ENCODE results near the gene ABCC8. TPM values are rescaled to one million over a fixed set of nuclear protein-coding genes. Genes with fewer than 3 reads are reported as not detected.
A peak's percentile ranks its signal among the peaks of the same experiment; 100 is the strongest.

The ABCC8 gene
- total RNA-seq, 2 donors from 2014 or later: 0.55 TPM; not detected in 1

GRCh38 chr11:17507773-17508172 is 31.1 kb upstream of the ABCC8 start:
- no peak overlapping the region for H3K9ac ChIP-seq (ENCODE audit: extremely low read depth, low read length, poor library complexity, severe bottlenecking)
- no peaks in the 10 kb centered on the region for H3K36me3 Mint-ChIP-seq (ENCODE audit: low read depth)
- no peaks in the 10 kb centered on the region for H3K4me1 ChIP-seq (ENCODE audit: control insufficient read depth, insufficient read depth, low read length)
- no peak for DNase-seq
- H3K4me1 Mint-ChIP-seq: peaks cover 3% of the 10 kb centered on the region
- no peaks in the 10 kb centered on the region for H3K27me3 ChIP-seq (ENCODE audit: control insufficient read depth, insufficient read depth, low read length, poor library complexity, severe bottlenecking)
- H3K27ac Mint-ChIP-seq: no peak overlapping the region
- H3K4me3 Mint-ChIP-seq: no peak overlapping the region
- WGBS, 2 experiments (ENCODE audit: insufficient coverage in 1 of 2, insufficient read length in 1 of 2): 95 to 100% methylated on average over 1 to 2 of the region's 2 CpGs
- no peaks in the 10 kb centered on the region for H3K9me3 Mint-ChIP-seq
- TF ChIP-seq CTCF (conservative IDR thresholded peaks at IDR 0.05): no peak
- H3K27me3 Mint-ChIP-seq (ENCODE audit: insufficient read depth): peaks cover 26% of the 10 kb centered on the region
- H3K9me3 ChIP-seq (ENCODE audit: control insufficient read depth, low read length): no peaks in the 10 kb centered on the region
- no peaks in the 10 kb centered on the region for H3K36me3 ChIP-seq (ENCODE audit: control insufficient read depth, insufficient read depth, low read length)
- H3K4me3 ChIP-seq (ENCODE audit: low read length): no peak overlapping the region
- no peak overlapping the region for H3K27ac ChIP-seq (ENCODE audit: low read depth, low read length)

GRCh38 chr11:17506942-17507341 is 30.3 kb upstream of the ABCC8 start:
- peak; percentile 31 for TF ChIP-seq CTCF (conservative IDR thresholded peaks at IDR 0.05)
- DNase-seq: no peak
- Histone ChIP-seq H3K4me1 (ENCODE audit: control insufficient read depth, insufficient read depth, low read length) (no peaks in the 10 kb centered on the region), H3K9me3 (ENCODE audit: control insufficient read depth, low read length) (no peaks in the 10 kb centered on the region), H3K9ac (ENCODE audit: extremely low read depth, low read length, poor library complexity, severe bottlenecking) (no peak overlapping the region), H3K36me3 (ENCODE audit: control insufficient read depth, insufficient read depth, low read length) (no peaks in the 10 kb centered on the region), H3K27ac (ENCODE audit: low read depth, low read length) (no peak overlapping the region), H3K27me3 (ENCODE audit: control insufficient read depth, insufficient read depth, low read length, poor library complexity, severe bottlenecking) (no peaks in the 10 kb centered on the region), H3K4me3 (ENCODE audit: low read length) (no peak overlapping the region)
- 57 to 76% methylated on average over 1 to 3 of the region's 3 CpGs for WGBS, 2 experiments (ENCODE audit: insufficient coverage in 1 of 2, insufficient read length in 1 of 2)
- Mint-ChIP-seq H3K9me3 (no peaks in the 10 kb centered on the region), H3K4me1 (peaks cover 2% of the 10 kb centered on the region), H3K27me3 (ENCODE audit: insufficient read depth) (peaks cover 26% of the 10 kb centered on the region), H3K27ac (no peak overlapping the region), H3K4me3 (no peak overlapping the region), H3K36me3 (ENCODE audit: low read depth) (no peaks in the 10 kb centered on the region)

GRCh38 chr11:17506314-17506713 is 29.7 kb upstream of the ABCC8 start:
- no peak for DNase-seq
- no peaks in the 10 kb centered on the region for H3K27me3 ChIP-seq (ENCODE audit: control insufficient read depth, insufficient read depth, low read length, poor library complexity, severe bottlenecking)
- no peaks in the 10 kb centered on the region for H3K4me1 ChIP-seq (ENCODE audit: control insufficient read depth, insufficient read depth, low read length)
- no peaks in the 10 kb centered on the region for H3K36me3 ChIP-seq (ENCODE audit: control insufficient read depth, insufficient read depth, low read length)
- H3K4me3 ChIP-seq (ENCODE audit: low read length): no peak overlapping the region
- H3K27me3 Mint-ChIP-seq (ENCODE audit: insufficient read depth): peaks cover 27% of the 10 kb centered on the region
- H3K4me1 Mint-ChIP-seq: no peaks in the 10 kb centered on the region
- no peaks in the 10 kb centered on the region for H3K9me3 ChIP-seq (ENCODE audit: control insufficient read depth, low read length)
- H3K9me3 Mint-ChIP-seq: no peaks in the 10 kb centered on the region
- H3K9ac ChIP-seq (ENCODE audit: extremely low read depth, low read length, poor library complexity, severe bottlenecking): no peak overlapping the region
- no peak overlapping the region for H3K27ac ChIP-seq (ENCODE audit: low read depth, low read length)
- H3K27ac Mint-ChIP-seq: no peak overlapping the region
- H3K4me3 Mint-ChIP-seq: no peak overlapping the region
- 93% methylated on average over 6 of the region's 6 CpGs for WGBS, 2 experiments (ENCODE audit: insufficient coverage in 1 of 2, insufficient read length in 1 of 2)
- TF ChIP-seq CTCF (conservative IDR thresholded peaks at IDR 0.05): no peak
- no peaks in the 10 kb centered on the region for H3K36me3 Mint-ChIP-seq (ENCODE audit: low read depth)
